GM12878 (cell line): ENCODE results near the gene ZBTB22. TPM values are rescaled to one million over a fixed set of nuclear protein-coding genes. Genes with fewer than 3 reads are reported as not detected.

Source experiments
- microRNA-seq: library from miRNA; unstranded; fragments of <30 nt; microRNA quantifications from one replicate; pipeline ENCODE4, GENCODE V29; 2018
- polyA plus RNA-seq, 11 experiments: library from polyadenylated mRNA; depleted of rRNA in 4 of 11; unstranded in 6 of 11; stranded (reverse) in 5 of 11; fragments of >200 nt; fragmentation: Nextera tagmentation in 4 of 11; fragmentation: Illumina TruSeq in 1 of 11; extraction: Ambion mirVana in 4 of 11; extraction: Trizol in 1 of 11; gene quantifications; 1 replicate in 1 of 11; 2 replicates in 10 of 11; pipeline versions ENCODE4 v1.2.1 to v1.2.3, GENCODE V29; 2011 to 2016; ENCODE audit warnings: inconsistent platforms in 2 of 11, missing spikeins in 2 of 11, low read depth in 1 of 11
- total RNA-seq, 4 experiments: library from RNA; depleted of rRNA in 3 of 4; stranded (reverse); fragments of >200 nt in 3 of 4; fragmentation: Illumina TruSeq in 1 of 4; extraction: Trizol in 1 of 4; gene quantifications; 2 replicates each; pipeline versions ENCODE4 v1.2.1 to v1.2.3, GENCODE V29; 2013 to 2021

ZBTB22 gene
- total and polyA plus RNA-seq, 10 of the 15 experiments (the other 5 are each of a cell fraction or from before 2014, with no cell fraction given): 0.11 to 9.9 (median 4.8) TPM

Small RNA genes within 50 kb of the gene (microRNA-seq; reads per million reads assigned to microRNA genes)
- gene MIR6834 (not detected), gene MIR6873 (not detected)

Other genes starting within 250 kb of the ZBTB22 start
Only the 7 nearest of the 20 such genes appear.
- gene RPS18, start 45.7 kb downstream of the ZBTB22 start, total RNA-seq (2014; rRNA removed): 6,753 and 7,288 TPM in 2 replicates
- gene RPS18, start 45.7 kb downstream of the ZBTB22 start, total RNA-seq (2014; rRNA removed; fragmentation: Illumina TruSeq; extraction: Trizol): 7,180 and 7,566 TPM in 2 replicates
- 5,526 and 5,774 TPM in 2 replicates for gene RPS18, start 45.7 kb downstream of the ZBTB22 start, total RNA-seq (2021)
- gene RPS18, start 45.7 kb downstream of the ZBTB22 start, polyA plus RNA-seq (2011; rRNA removed): 8,077 and 9,878 TPM in 2 replicates
- 7,632 and 8,884 TPM in 2 replicates for gene RPS18, start 45.7 kb downstream of the ZBTB22 start, polyA plus RNA-seq (2014; fragmentation: Illumina TruSeq; extraction: Trizol)
- gene RPS18, start 45.7 kb downstream of the ZBTB22 start, polyA plus RNA-seq (2014; fragmentation: Nextera tagmentation; extraction: Ambion mirVana): over 10,000 TPM; 17,270 to 20,828 TPM
- 9,185 and 10,303 TPM in 2 replicates for gene RPS18, start 45.7 kb downstream of the ZBTB22 start, polyA plus RNA-seq (2014; rRNA removed)
- 1,000 to 10,000 TPM; 4,228 to 4,318 TPM for gene RPS18, start 45.7 kb downstream of the ZBTB22 start, polyA plus RNA-seq (2016; fragmentation: Nextera tagmentation; extraction: Ambion mirVana)
- gene B3GALT4, start 40.6 kb downstream of the ZBTB22 start, total RNA-seq (2014; rRNA removed): 6.8 and 8.2 TPM in 2 replicates
- 2.8 and 2.9 TPM in 2 replicates for gene B3GALT4, start 40.6 kb downstream of the ZBTB22 start, total RNA-seq (2014; rRNA removed; fragmentation: Illumina TruSeq; extraction: Trizol)
- 6.2 and 6.5 TPM in 2 replicates for gene B3GALT4, start 40.6 kb downstream of the ZBTB22 start, total RNA-seq (2021)
- gene B3GALT4, start 40.6 kb downstream of the ZBTB22 start, polyA plus RNA-seq (2011; rRNA removed): 1.0 and 1.8 TPM in 2 replicates
- gene B3GALT4, start 40.6 kb downstream of the ZBTB22 start, polyA plus RNA-seq (2014; fragmentation: Illumina TruSeq; extraction: Trizol): 0.33 and 0.98 TPM in 2 replicates
- under 1 TPM; 0.27 to 0.37 TPM for gene B3GALT4, start 40.6 kb downstream of the ZBTB22 start, polyA plus RNA-seq (2014; fragmentation: Nextera tagmentation; extraction: Ambion mirVana)
- 4.6 and 5.1 TPM in 2 replicates for gene B3GALT4, start 40.6 kb downstream of the ZBTB22 start, polyA plus RNA-seq (2014; rRNA removed)
- gene B3GALT4, start 40.6 kb downstream of the ZBTB22 start, polyA plus RNA-seq (2016; fragmentation: Nextera tagmentation; extraction: Ambion mirVana): 1 to 10 TPM; 2.4 to 3.8 TPM
- 82.7 and 98.4 TPM in 2 replicates for gene WDR46, start 28.5 kb downstream of the ZBTB22 start, total RNA-seq (2014; rRNA removed)
- gene WDR46, start 28.5 kb downstream of the ZBTB22 start, total RNA-seq (2014; rRNA removed; fragmentation: Illumina TruSeq; extraction: Trizol): 93.9 and 98.0 TPM in 2 replicates
- gene WDR46, start 28.5 kb downstream of the ZBTB22 start, total RNA-seq (2021): 90.4 and 96.4 TPM in 2 replicates
- 31.7 and 50.0 TPM in 2 replicates for gene WDR46, start 28.5 kb downstream of the ZBTB22 start, polyA plus RNA-seq (2011; rRNA removed)
- gene WDR46, start 28.5 kb downstream of the ZBTB22 start, polyA plus RNA-seq (2014; fragmentation: Illumina TruSeq; extraction: Trizol): 58.9 and 66.9 TPM in 2 replicates
- gene WDR46, start 28.5 kb downstream of the ZBTB22 start, polyA plus RNA-seq (2014; fragmentation: Nextera tagmentation; extraction: Ambion mirVana): 10 to 100 TPM; 10.1 to 23.5 TPM
- gene WDR46, start 28.5 kb downstream of the ZBTB22 start, polyA plus RNA-seq (2014; rRNA removed): 75.5 and 88.6 TPM in 2 replicates
- 100 to 1,000 TPM; 134 to 147 TPM for gene WDR46, start 28.5 kb downstream of the ZBTB22 start, polyA plus RNA-seq (2016; fragmentation: Nextera tagmentation; extraction: Ambion mirVana)
- 110 and 131 TPM in 2 replicates for gene PFDN6, start 28.1 kb downstream of the ZBTB22 start, total RNA-seq (2014; rRNA removed)
- gene PFDN6, start 28.1 kb downstream of the ZBTB22 start, total RNA-seq (2014; rRNA removed; fragmentation: Illumina TruSeq; extraction: Trizol): 134 and 141 TPM in 2 replicates
- 87.8 and 91.8 TPM in 2 replicates for gene PFDN6, start 28.1 kb downstream of the ZBTB22 start, total RNA-seq (2021)
- gene PFDN6, start 28.1 kb downstream of the ZBTB22 start, polyA plus RNA-seq (2011; rRNA removed): 73.4 and 83.5 TPM in 2 replicates
- 168 and 182 TPM in 2 replicates for gene PFDN6, start 28.1 kb downstream of the ZBTB22 start, polyA plus RNA-seq (2014; fragmentation: Illumina TruSeq; extraction: Trizol)
- gene PFDN6, start 28.1 kb downstream of the ZBTB22 start, polyA plus RNA-seq (2014; fragmentation: Nextera tagmentation; extraction: Ambion mirVana): 1 to 10 TPM; 3.1 to 5.7 TPM
- 164 and 165 TPM in 2 replicates for gene PFDN6, start 28.1 kb downstream of the ZBTB22 start, polyA plus RNA-seq (2014; rRNA removed)
- gene PFDN6, start 28.1 kb downstream of the ZBTB22 start, polyA plus RNA-seq (2016; fragmentation: Nextera tagmentation; extraction: Ambion mirVana): 10 to 100 TPM; 27.7 to 35.7 TPM
- 7.1 and 7.2 TPM in 2 replicates for gene RGL2, start 18.8 kb downstream of the ZBTB22 start, total RNA-seq (2014; rRNA removed)
- 5.7 and 6.9 TPM in 2 replicates for gene RGL2, start 18.8 kb downstream of the ZBTB22 start, total RNA-seq (2014; rRNA removed; fragmentation: Illumina TruSeq; extraction: Trizol)
- 17.8 and 21.2 TPM in 2 replicates for gene RGL2, start 18.8 kb downstream of the ZBTB22 start, total RNA-seq (2021)
- 11.4 and 15.5 TPM in 2 replicates for gene RGL2, start 18.8 kb downstream of the ZBTB22 start, polyA plus RNA-seq (2011; rRNA removed)
- 5.2 and 9.0 TPM in 2 replicates for gene RGL2, start 18.8 kb downstream of the ZBTB22 start, polyA plus RNA-seq (2014; fragmentation: Illumina TruSeq; extraction: Trizol)
- 1 to 10 TPM in 1 of 2 experiments, under 1 TPM in 1; 0.84 to 2.7 TPM for gene RGL2, start 18.8 kb downstream of the ZBTB22 start, polyA plus RNA-seq (2014; fragmentation: Nextera tagmentation; extraction: Ambion mirVana)
- 14.5 and 18.1 TPM in 2 replicates for gene RGL2, start 18.8 kb downstream of the ZBTB22 start, polyA plus RNA-seq (2014; rRNA removed)
- 1 to 10 TPM; 5.2 to 6.5 TPM for gene RGL2, start 18.8 kb downstream of the ZBTB22 start, polyA plus RNA-seq (2016; fragmentation: Nextera tagmentation; extraction: Ambion mirVana)
- 107 and 118 TPM in 2 replicates for gene TAPBP, start 3.7 kb downstream of the ZBTB22 start, total RNA-seq (2014; rRNA removed)
- 44.0 and 46.7 TPM in 2 replicates for gene TAPBP, start 3.7 kb downstream of the ZBTB22 start, total RNA-seq (2014; rRNA removed; fragmentation: Illumina TruSeq; extraction: Trizol)
- gene TAPBP, start 3.7 kb downstream of the ZBTB22 start, total RNA-seq (2021): 210 and 219 TPM in 2 replicates
- gene TAPBP, start 3.7 kb downstream of the ZBTB22 start, polyA plus RNA-seq (2011; rRNA removed): 20.7 and 40.7 TPM in 2 replicates
- gene TAPBP, start 3.7 kb downstream of the ZBTB22 start, polyA plus RNA-seq (2014; fragmentation: Illumina TruSeq; extraction: Trizol): 35.4 and 49.4 TPM in 2 replicates
- gene TAPBP, start 3.7 kb downstream of the ZBTB22 start, polyA plus RNA-seq (2014; fragmentation: Nextera tagmentation; extraction: Ambion mirVana): 10 to 100 TPM; 14.6 to 30.0 TPM
- gene TAPBP, start 3.7 kb downstream of the ZBTB22 start, polyA plus RNA-seq (2014; rRNA removed): 108 and 138 TPM in 2 replicates
- 100 to 1,000 TPM; 107 TPM for gene TAPBP, start 3.7 kb downstream of the ZBTB22 start, polyA plus RNA-seq (2016; fragmentation: Nextera tagmentation; extraction: Ambion mirVana)
- 57.0 and 65.9 TPM in 2 replicates for gene DAXX, start 5.2 kb upstream of the ZBTB22 start, total RNA-seq (2014; rRNA removed)
- gene DAXX, start 5.2 kb upstream of the ZBTB22 start, total RNA-seq (2014; rRNA removed; fragmentation: Illumina TruSeq; extraction: Trizol): 43.6 and 49.6 TPM in 2 replicates
- gene DAXX, start 5.2 kb upstream of the ZBTB22 start, total RNA-seq (2021): 55.8 and 57.6 TPM in 2 replicates
- 13.0 and 24.2 TPM in 2 replicates for gene DAXX, start 5.2 kb upstream of the ZBTB22 start, polyA plus RNA-seq (2011; rRNA removed)
- 72.6 and 74.4 TPM in 2 replicates for gene DAXX, start 5.2 kb upstream of the ZBTB22 start, polyA plus RNA-seq (2014; fragmentation: Illumina TruSeq; extraction: Trizol)
- 10 to 100 TPM; 30.3 to 56.8 TPM for gene DAXX, start 5.2 kb upstream of the ZBTB22 start, polyA plus RNA-seq (2014; fragmentation: Nextera tagmentation; extraction: Ambion mirVana)
- 40.2 and 56.0 TPM in 2 replicates for gene DAXX, start 5.2 kb upstream of the ZBTB22 start, polyA plus RNA-seq (2014; rRNA removed)
- gene DAXX, start 5.2 kb upstream of the ZBTB22 start, polyA plus RNA-seq (2016; fragmentation: Nextera tagmentation; extraction: Ambion mirVana): 100 to 1,000 TPM in 1 of 2 experiments, 10 to 100 TPM in 1; 83.1 to 100 TPM